Activated CD4-positive, CD25-positive, alpha-beta regulatory T cell treated with anti-CD3 and anti-CD28 coated beads, Interleukin-2, amount 50 U/mL, for 72 hours (primary cell): ENCODE measurements around the gene HAGHL.

Source experiments
- DNase-seq: peaks from one replicate; pipeline ENCODE4 v3.0.0; 2021

The HAGHL gene

GRCh38 chr16:776824-777223, 49.9 kb downstream of the HAGHL start:
- no peak for DNase-seq

- DNase-seq = no peak
Observed at GRCh38 chr16:777826-778225, 50.9 kb downstream of the HAGHL start.

GRCh38 chr16:778447-778846, 51.5 kb downstream of the HAGHL start:
- no peak for DNase-seq

DNA sequence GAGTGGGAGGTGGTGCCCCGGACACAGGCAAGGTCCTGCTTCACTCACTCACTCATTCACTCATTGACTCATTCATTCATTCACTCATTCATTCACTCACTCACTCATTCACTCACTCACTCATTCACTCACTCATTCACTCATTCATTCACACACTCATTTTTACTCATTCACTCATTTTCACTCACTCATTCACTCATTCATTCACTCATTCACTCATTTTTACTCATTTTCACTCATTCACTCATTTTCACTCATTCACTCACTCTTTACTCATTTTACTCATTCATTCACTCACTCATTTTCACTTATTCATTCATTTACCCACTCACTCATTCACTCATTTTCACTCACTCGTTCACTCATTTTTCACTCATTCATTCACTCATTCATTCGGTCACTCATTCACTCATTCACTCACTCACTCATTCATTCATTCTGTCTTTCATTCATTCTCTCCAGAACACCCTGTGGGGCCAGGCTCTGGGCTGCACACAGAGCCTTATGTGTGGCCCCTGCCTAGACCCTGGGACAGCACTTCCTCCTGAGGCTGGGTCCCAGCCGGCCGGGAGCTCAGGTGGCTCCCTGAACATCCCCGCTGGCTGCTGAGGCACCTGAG, 52.1 kb downstream of the HAGHL start:
- no peak for DNase-seq
